Effector memory CD8-positive, alpha-beta T cell (primary cell): ENCODE measurements around the gene TERF2IP.
A peak's percentile ranks its signal among the peaks of the same experiment; 100 is the strongest.

Experiments
- ATAC-seq: fragments of 150-1000 bp; cut with Tn5 transposase; replicated peaks from 2 replicates; pipeline ENCODE4 v1.10.0; 2021; ENCODE audit warnings: mild to moderate bottlenecking, moderate library complexity
- DNase-seq, 3 experiments: peaks; one replicate each; pipeline ENCODE4 v3.0.0; 2021
- H3K27ac Mint-ChIP-seq, 2 donors: one replicate each; pipeline ENCODE4 v1.8.0; 2022; ENCODE audit warnings: mild to moderate bottlenecking in 2 of 2, mixed read lengths in 2 of 2, moderate library complexity in 2 of 2
- H3K27me3 Mint-ChIP-seq, 2 donors: one replicate each; pipeline ENCODE4 v1.8.0; 2022; ENCODE audit warnings: mixed read lengths in 2 of 2
- H3K36me3 Mint-ChIP-seq: one replicate; pipeline ENCODE4 v1.8.0; 2022; ENCODE audit warnings: mild to moderate bottlenecking, moderate library complexity, mixed read lengths; ENCODE audit not compliant: insufficient read depth
- H3K4me1 Mint-ChIP-seq, 2 donors: one replicate each; pipeline ENCODE4 v1.8.0; 2022; ENCODE audit warnings: low read depth in 2 of 2, mixed read lengths in 2 of 2
- H3K4me3 Mint-ChIP-seq, 2 donors: one replicate each; pipeline ENCODE4 v1.8.0; 2022; ENCODE audit warnings: mild to moderate bottlenecking in 2 of 2, mixed read lengths in 2 of 2, moderate library complexity in 2 of 2
- H3K9me3 Mint-ChIP-seq, 2 donors: one replicate each; pipeline ENCODE4 v1.8.0; 2022; ENCODE audit warnings: mixed read lengths in 2 of 2

Gene TERF2IP

DNA sequence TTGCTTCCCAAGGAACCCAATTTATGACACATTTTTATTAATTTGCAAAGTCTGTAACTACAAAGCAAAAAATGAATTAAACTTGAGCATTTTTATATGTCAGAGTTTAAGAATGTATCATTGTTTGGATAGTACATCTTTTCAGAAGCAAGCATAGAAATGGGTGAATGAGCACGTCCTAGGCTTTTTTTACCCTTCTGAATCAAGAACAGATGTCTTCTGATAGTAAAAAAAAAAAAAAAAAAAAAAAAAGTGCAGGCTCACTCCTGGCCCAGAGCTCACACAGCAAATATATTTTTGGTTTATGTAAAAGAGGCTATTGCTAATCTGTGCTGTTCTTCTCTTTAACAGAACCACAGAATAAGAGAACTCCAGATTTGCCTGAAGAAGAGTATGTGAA lies 6.3 kb downstream of the TERF2IP start:
- ATAC-seq = no peak
- H3K4me1 Mint-ChIP-seq = peaks cover 45 to 64% of the 10 kb centered on the region in 2 donors
- H3K4me3 Mint-ChIP-seq = peak overlapping the region; percentile 35 to 95
- H3K27ac Mint-ChIP-seq = peak overlapping the region; percentile 71 to 98
- H3K9me3 Mint-ChIP-seq = no peaks in the 10 kb centered on the region
- no peak for DNase-seq
- no peaks in the 10 kb centered on the region for H3K27me3 Mint-ChIP-seq
- H3K36me3 Mint-ChIP-seq = peaks cover 72% of the 10 kb centered on the region

GRCh38 chr16:75658175-75658574 lies 10.6 kb downstream of the TERF2IP start:
- Mint-ChIP-seq H3K9me3 (no peaks in the 10 kb centered on the region), H3K27ac (peak overlapping the region; percentile 56 to 81), H3K27me3 (no peaks in the 10 kb centered on the region), H3K36me3 (peaks cover 62% of the 10 kb centered on the region), H3K4me1 (peaks cover 26 to 37% of the 10 kb centered on the region in 2 donors), H3K4me3 (no peak overlapping the region)
- DNase-seq (no peak), ATAC-seq (no peak)

DNA sequence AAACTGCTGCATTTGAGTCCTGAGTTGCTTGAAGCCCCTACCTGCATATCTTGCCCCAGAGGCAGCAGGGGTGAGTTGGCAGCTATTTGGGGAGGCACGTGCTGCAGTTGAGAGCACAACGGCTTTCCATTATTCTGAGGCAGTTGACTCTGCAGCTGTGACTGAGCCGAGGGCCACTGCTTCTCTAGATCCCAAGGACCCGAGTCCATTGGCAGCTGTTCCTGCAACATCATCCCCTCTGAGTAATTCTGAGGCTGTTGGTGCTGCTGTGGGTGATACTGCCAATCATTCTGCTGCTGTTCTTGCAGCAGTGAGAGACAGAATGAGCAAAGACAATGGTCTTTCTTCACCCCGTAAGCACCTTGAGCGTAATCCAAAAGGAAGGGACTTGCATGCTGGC lies 12.7 kb downstream of the TERF2IP start:
- no peaks in the 10 kb centered on the region for H3K27me3 Mint-ChIP-seq

DNA sequence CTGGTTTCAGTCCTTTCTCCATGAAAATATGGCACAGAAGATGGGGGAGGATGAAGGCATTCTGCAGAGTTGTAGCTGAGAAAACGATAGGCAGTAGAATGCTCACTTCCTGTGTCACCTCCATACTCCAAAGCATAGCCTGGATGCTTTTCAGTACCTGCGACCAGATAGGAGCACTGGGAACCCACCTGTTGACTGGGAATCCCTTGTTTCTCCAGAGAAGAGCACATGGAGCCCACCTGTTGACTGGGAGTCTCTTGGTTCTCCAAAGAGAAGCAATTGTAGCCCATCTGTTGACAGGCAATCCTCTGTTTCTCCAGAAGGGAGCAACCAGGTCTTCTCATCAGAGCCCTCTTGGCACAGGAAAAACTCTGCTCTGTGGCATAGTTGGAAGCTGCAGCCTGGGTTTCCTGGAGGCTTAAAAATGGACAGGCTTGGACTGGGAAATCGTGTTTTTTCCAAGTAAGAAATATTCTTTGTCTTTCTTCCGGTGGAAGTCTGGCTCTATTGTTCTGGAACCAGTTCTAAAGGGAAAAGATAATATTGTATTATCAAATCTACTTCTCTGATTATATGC lies 13.2 kb downstream of the TERF2IP start:
- H3K9me3 Mint-ChIP-seq = no peaks in the 10 kb centered on the region
- H3K4me1 Mint-ChIP-seq = peaks cover 19 to 22% of the 10 kb centered on the region in 2 donors
- DNase-seq (no peak), ATAC-seq (no peak)
- peaks cover 42% of the 10 kb centered on the region for H3K36me3 Mint-ChIP-seq
- no peak overlapping the region for H3K4me3 Mint-ChIP-seq
- no peaks in the 10 kb centered on the region for H3K27me3 Mint-ChIP-seq
- peak overlapping the region in 1 of 2 donors; percentile 85 for H3K27ac Mint-ChIP-seq

More for the DNA sequence above, 12.7 kb downstream of the TERF2IP start:
- H3K36me3 Mint-ChIP-seq = peaks cover 46% of the 10 kb centered on the region
- DNase-seq (no peak), ATAC-seq (no peak)
- H3K4me3 Mint-ChIP-seq = no peak overlapping the region
- peaks cover 19 to 24% of the 10 kb centered on the region in 2 donors for H3K4me1 Mint-ChIP-seq
- no peaks in the 10 kb centered on the region for H3K9me3 Mint-ChIP-seq
- H3K27ac Mint-ChIP-seq = peak overlapping the region; percentile 16 to 32

DNA sequence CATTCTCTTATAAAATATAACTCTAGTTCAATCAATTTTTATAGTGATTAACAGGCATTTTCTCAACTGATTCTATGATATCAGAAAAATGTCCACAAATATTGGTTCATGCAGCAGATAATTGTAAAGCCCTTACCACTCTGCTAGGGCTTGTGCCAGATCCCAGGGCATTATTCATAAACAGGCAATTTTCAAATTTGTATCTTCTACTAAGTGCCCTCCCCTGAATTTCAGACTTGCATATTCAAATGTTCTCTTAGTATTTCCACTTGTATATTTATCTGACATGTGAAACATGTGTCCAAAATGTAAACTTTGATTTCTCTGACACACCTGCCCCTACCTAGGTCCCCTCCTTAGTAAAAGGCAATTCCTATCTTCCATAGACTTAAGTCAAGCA lies 19.9 kb downstream of the TERF2IP start:
- Mint-ChIP-seq H3K9me3 (no peaks in the 10 kb centered on the region), H3K27me3 (no peaks in the 10 kb centered on the region), H3K4me1 (no peaks in the 10 kb centered on the region), H3K36me3 (no peaks in the 10 kb centered on the region), H3K4me3 (no peak overlapping the region), H3K27ac (no peak overlapping the region)
- ATAC-seq (no peak), DNase-seq (no peak)

GRCh38 chr16:75676909-75677308 lies 29.3 kb downstream of the TERF2IP start, which contains the start of gene CPHXL2:
Gene CPHXL2, minus strand, starts transcription at chr16:75677009. Its CDS starts 10 bp downstream, at chr16:75676999.
- no peaks in the 10 kb centered on the region for H3K27me3 Mint-ChIP-seq
- ATAC-seq (no peak), DNase-seq (no peak)
- H3K4me1 Mint-ChIP-seq = no peaks in the 10 kb centered on the region
- no peaks in the 10 kb centered on the region for H3K9me3 Mint-ChIP-seq
- no peaks in the 10 kb centered on the region for H3K36me3 Mint-ChIP-seq
- no peak within 1 kb of the TSS for H3K27ac Mint-ChIP-seq
- no peak within 1 kb of the TSS for H3K4me3 Mint-ChIP-seq

DNA sequence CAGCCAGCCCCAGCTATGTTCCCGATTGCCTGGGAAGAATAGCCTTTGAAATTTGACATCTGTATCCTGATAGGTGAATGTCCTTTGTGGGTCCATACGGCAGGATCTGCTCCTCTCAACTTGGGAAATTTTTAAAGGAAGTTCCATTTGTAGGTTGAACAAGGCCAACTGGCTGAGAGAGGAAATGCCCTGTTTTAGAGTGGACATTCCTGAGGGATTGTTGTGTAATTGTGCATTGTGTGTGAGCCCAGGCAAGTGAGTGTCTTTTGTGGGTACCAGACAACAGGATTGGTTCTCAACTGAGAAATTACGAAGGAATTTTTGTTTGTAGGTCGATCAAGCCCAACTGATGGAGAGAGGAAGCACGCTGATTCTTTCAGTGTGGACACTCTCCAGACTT lies 31.8 kb downstream of the TERF2IP start:
- Mint-ChIP-seq H3K27me3 (peaks cover 0 to 11% of the 10 kb centered on the region in 2 donors), H3K36me3 (peaks cover 3% of the 10 kb centered on the region), H3K27ac (no peak overlapping the region), H3K4me1 (no peaks in the 10 kb centered on the region), H3K9me3 (no peaks in the 10 kb centered on the region), H3K4me3 (no peak overlapping the region)
- ATAC-seq (no peak), DNase-seq (no peak)

DNA sequence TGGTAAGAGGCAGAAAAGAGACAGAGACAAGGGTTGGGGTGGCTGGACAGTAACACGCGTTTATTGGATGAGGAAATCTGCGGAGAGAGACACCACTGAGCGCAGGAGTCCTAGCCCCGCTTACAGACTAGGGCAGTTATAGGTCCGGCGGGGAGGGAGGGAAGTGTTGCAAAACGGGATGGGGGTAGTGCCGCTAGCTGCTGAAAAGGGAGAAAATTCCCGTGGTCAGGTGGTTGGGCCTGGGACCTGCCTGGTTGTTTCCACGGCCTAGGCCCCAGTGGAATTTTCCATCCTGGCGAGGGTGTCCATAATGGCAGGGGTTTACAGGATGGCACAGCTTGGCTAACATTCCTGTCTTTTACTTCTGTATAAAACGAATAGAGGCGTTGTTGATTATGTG lies 34.7 kb downstream of the TERF2IP start:
- peaks cover 3% of the 10 kb centered on the region for H3K36me3 Mint-ChIP-seq
- no peaks in the 10 kb centered on the region for H3K4me1 Mint-ChIP-seq
- no peak overlapping the region for H3K27ac Mint-ChIP-seq
- ATAC-seq (no peak), DNase-seq (no peak)
- no peak overlapping the region for H3K4me3 Mint-ChIP-seq
- peaks cover 0 to 11% of the 10 kb centered on the region in 2 donors for H3K27me3 Mint-ChIP-seq
- H3K9me3 Mint-ChIP-seq = no peaks in the 10 kb centered on the region

- peaks cover 0 to 2% of the 10 kb centered on the region in 2 donors for H3K4me1 Mint-ChIP-seq
- ATAC-seq (no peak), DNase-seq (no peak)
- peaks cover 3% of the 10 kb centered on the region for H3K36me3 Mint-ChIP-seq
- H3K9me3 Mint-ChIP-seq = no peaks in the 10 kb centered on the region
- H3K27ac Mint-ChIP-seq = no peak overlapping the region
- no peak overlapping the region for H3K4me3 Mint-ChIP-seq
- peaks cover 0 to 6% of the 10 kb centered on the region in 2 donors for H3K27me3 Mint-ChIP-seq
These were observed 39.8 kb downstream of the TERF2IP start for GRCh38 chr16:75687361-75687760.

DNA sequence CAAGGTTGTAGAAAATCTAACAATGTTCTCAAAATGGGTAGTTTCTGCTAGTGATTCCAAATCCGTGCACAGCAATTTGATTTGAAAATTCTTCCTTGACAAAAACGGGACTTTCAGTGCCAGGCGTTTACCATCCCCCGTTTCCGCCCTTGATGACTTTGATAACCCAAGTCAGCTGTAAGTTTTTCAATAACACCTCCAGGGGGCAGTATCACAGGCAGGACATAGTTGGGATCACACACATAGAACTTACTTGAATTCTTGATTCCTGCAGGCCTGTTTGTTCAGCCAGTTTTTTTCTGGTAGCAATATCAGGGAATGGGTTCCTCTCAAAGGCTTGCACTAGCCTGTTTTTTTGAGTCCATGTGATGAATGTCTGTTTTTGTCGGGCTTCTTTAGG lies 48.1 kb downstream of the TERF2IP start:
- H3K4me1 Mint-ChIP-seq = no peaks in the 10 kb centered on the region
- no peaks in the 10 kb centered on the region for H3K27me3 Mint-ChIP-seq
- no peaks in the 10 kb centered on the region for H3K36me3 Mint-ChIP-seq
- no peak overlapping the region for H3K27ac Mint-ChIP-seq
- no peaks in the 10 kb centered on the region for H3K9me3 Mint-ChIP-seq
- DNase-seq (no peak), ATAC-seq (no peak)
- no peak overlapping the region for H3K4me3 Mint-ChIP-seq

GRCh38 chr16:75697571-75697970 lies 50.0 kb downstream of the TERF2IP start:
- Mint-ChIP-seq H3K36me3 (no peaks in the 10 kb centered on the region), H3K4me3 (no peak overlapping the region), H3K27ac (no peak overlapping the region), H3K4me1 (no peaks in the 10 kb centered on the region), H3K27me3 (peaks cover 0 to 2% of the 10 kb centered on the region in 2 donors), H3K9me3 (no peaks in the 10 kb centered on the region)
- no peak for ATAC-seq
- no peak for DNase-seq

DNA sequence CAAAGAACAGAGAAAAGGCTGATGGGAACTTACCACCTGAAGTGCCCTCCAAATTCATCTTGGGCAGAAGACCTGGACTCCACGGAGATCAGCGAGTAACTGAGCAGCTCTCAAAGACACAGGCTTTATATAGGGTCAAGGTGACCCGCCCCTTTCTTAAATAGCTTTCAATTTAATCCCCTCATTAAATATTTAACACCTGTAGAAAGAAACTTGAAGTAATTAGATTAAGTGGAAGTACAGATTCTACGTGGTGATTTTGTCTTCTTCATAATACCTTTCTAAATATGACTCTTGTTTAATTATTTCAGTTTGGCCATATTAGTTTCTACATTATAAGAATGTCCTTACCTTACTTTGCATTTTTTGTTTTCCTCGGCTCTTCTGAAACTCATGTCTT lies 53.8 kb downstream of the TERF2IP start, which contains the start of gene DUXB:
DUXB (minus strand) TSS at position 101 of the 400 bp plus-strand sequence; CDS start at position 58, 43 bp downstream.
- ATAC-seq (no peak), DNase-seq (no peak)
- no peaks in the 10 kb centered on the region for H3K36me3 Mint-ChIP-seq
- peaks cover 10 to 15% of the 10 kb centered on the region in 2 donors for H3K27me3 Mint-ChIP-seq
- H3K4me1 Mint-ChIP-seq = no peaks in the 10 kb centered on the region
- H3K4me3 Mint-ChIP-seq = no peak within 1 kb of the TSS
- H3K9me3 Mint-ChIP-seq = no peaks in the 10 kb centered on the region
- no peak within 1 kb of the TSS for H3K27ac Mint-ChIP-seq

DNA sequence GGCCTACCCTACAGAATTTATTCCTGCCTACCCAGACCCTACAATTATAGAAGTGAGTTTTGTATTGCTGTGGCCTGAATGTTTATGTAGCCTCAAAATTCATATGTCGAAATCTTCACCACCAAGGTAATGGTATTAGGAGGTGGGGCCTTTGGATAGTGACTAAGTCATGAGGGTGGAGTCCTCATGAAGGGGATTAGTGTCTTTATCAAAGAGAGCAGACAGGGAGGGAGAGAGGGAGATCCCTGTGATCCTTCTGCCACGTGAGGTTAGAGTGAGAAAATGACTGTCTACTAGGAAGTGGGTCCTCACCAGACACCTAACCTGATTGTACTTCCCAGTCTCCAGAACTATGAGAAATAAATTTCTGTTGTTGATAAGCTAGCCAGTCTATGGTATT lies 54.7 kb downstream of the TERF2IP start:
- no peak for ATAC-seq
- Mint-ChIP-seq H3K36me3 (no peaks in the 10 kb centered on the region), H3K9me3 (no peaks in the 10 kb centered on the region), H3K27ac (no peak overlapping the region), H3K4me1 (no peaks in the 10 kb centered on the region), H3K27me3 (peaks cover 19 to 21% of the 10 kb centered on the region in 2 donors), H3K4me3 (no peak overlapping the region)
- no peak for DNase-seq

DNA sequence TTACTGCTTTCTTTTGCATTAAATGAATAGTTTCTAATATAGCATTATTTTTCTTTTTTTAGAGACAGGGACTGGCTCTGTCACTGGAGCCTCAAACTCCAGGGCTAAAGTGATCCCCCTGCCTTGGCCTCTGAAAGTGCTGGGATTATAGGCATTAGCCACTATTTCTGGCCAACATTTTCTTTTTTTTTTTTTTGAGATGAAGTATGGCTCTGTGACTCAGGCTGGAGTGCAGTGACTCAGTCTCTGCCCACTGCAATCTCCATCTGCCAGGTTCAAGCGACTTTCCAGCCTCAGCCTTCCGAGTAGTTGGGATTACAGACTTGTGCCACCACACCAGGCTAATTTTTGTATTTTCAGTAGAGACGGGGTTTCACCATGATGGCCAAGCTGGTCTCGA lies 55.7 kb downstream of the TERF2IP start:
- Mint-ChIP-seq H3K36me3 (no peaks in the 10 kb centered on the region), H3K9me3 (no peaks in the 10 kb centered on the region), H3K27me3 (peaks cover 19 to 23% of the 10 kb centered on the region in 2 donors), H3K27ac (no peak overlapping the region), H3K4me3 (no peak overlapping the region), H3K4me1 (no peaks in the 10 kb centered on the region)
- ATAC-seq = no peak
- no peak for DNase-seq
